Transverse colon (tissue), 4 donors: Measurements from ENCODE around the gene JARID2. TPM values are rescaled to one million over a fixed set of nuclear protein-coding genes. Genes with fewer than 3 reads are reported as not detected.

Experiments
- DNase-seq: peaks from one replicate; pipeline ENCODE4 v3.0.0-alpha.2; 2019
- H3K27ac ChIP-seq, 4 donors: fragments of 200-600 bp; sonication (generic); 2 replicates each; pipeline ENCODE4 v1.5.1; 2016 to 2018; ENCODE audit warnings: inconsistent platforms in 4 of 4
- H3K27me3 ChIP-seq: fragments of 200-600 bp; sonication (generic); 2 replicates; pipeline ENCODE4 v1.5.1; 2017; ENCODE audit warnings: inconsistent platforms
- H3K36me3 ChIP-seq, 4 donors: fragments of 200-600 bp; sonication (generic); 2 replicates each; pipeline ENCODE4 v1.5.1; 2017 to 2019; ENCODE audit warnings: inconsistent platforms in 4 of 4
- H3K4me1 ChIP-seq, 4 donors: fragments of 200-600 bp; sonication (generic); 2 replicates each; pipeline ENCODE4 v1.5.1; 2017 to 2020; ENCODE audit warnings: inconsistent platforms in 4 of 4
- H3K4me3 ChIP-seq, 4 donors: fragments of 200-600 bp; sonication (generic); 1 replicate in 1 of 4; 2 replicates in 3 of 4; pipeline versions ENCODE4 v1.5.1 to v1.6.1; 2017 to 2019; ENCODE audit warnings: inconsistent platforms in 4 of 4
- H3K9me3 ChIP-seq, 2 donors: fragments of 200-600 bp; sonication (generic); 2 replicates each; pipeline ENCODE4 v1.5.1; 2017 to 2019; ENCODE audit warnings: inconsistent platforms in 2 of 2
- CTCF ChIP-seq, 5 experiments: fragments of 200-600 bp in 3 of 5; fragments of 450-650 bp in 2 of 5; sonication (generic) in 3 of 5; IDR thresholded peaks; 1 replicate in 2 of 5; 2 replicates in 3 of 5; pipeline ENCODE4 v1.5.1; 2016 to 2017; ENCODE audit warnings: antibody characterized with exemption in 5 of 5, inconsistent platforms in 3 of 5, mild to moderate bottlenecking in 2 of 5, moderate library complexity in 1 of 5
- EP300 ChIP-seq: sonication (generic); formaldehyde crosslinking; IDR thresholded peaks from one replicate; pipeline ENCODE4 v1.6.1; 2017; ENCODE audit warnings: antibody characterized with exemption, low read depth
- POLR2A ChIP-seq: fragments of 450-650 bp; IDR thresholded peaks from one replicate; pipeline ENCODE4 v1.6.1; 2016; ENCODE audit warnings: antibody characterized with exemption, mild to moderate bottlenecking, moderate library complexity
- POLR2AphosphoS5 ChIP-seq, 3 donors: sonication (generic); formaldehyde crosslinking; IDR thresholded peaks; one replicate each; pipeline ENCODE4 v1.6.1; 2016; ENCODE audit warnings: antibody characterized with exemption in 3 of 3
- WGBS, 2 donors: methylation state at CpG; one replicate each; pipeline ENCODE4 v1.1.5; 2018; ENCODE audit warnings: low coverage in 1 of 2; 5-methylcytosine and 5-hydroxymethylcytosine counted together
- in situ Hi-C, 4 donors: fragments of 200-750 bp; cut with MboI; loops; one replicate each; pipeline versions ENCODE4 v1.15.0 to v1.15.1; 2017; ENCODE audit warnings: low sequenced_read_pairs in 3 of 4, low pct_ligation_motif_present in 1 of 4, low pct_unique_long_range_greater_than_20kb in 1 of 4
- intact Hi-C: fragments of 100-400 bp; cut with DNase I; formaldehyde crosslinking; loops from one replicate; pipeline ENCODE4 v1.15.1; 2023; ENCODE audit warnings: low total_unique reads
- total RNA-seq, 4 donors: library from RNA; depleted of rRNA; stranded (reverse); fragments of >200 nt; gene quantifications; one replicate each; pipeline ENCODE4 v1.1.0, GENCODE V29; 2016

Gene JARID2
- total RNA-seq, 4 donors from 2014 or later, result 9.4 to 18.7 (median 10.9) TPM

DNA sequence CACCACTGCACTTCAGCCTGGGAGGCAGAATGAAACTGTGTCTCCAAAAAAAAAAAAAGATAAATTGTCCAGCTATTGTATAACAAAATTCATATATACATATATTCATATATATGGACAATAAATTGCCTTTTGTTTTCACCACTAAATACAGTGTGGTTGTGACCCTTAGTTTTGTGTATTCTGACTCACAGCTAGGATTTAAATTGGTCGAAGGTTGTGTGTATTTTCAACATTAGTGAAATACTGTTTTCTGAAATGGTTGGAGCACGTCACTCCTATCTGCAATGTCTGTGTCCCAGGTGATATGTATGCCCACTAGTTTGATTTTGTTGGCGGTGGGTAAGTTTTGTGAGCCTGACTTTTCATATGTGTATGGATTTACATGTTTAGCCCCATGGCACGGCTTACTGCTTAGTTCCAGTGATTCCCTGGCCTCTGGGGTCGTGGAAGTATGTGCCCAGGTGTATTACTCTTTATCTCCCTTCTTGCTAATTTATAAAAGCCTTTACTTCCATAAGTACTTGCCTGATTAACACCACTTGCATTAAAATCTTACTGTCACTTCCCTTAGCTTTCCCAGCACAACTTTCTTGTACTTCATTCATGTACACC, 33.3 kb downstream of the JARID2 start:
- Histone ChIP-seq H3K9me3 (no peaks in the 10 kb centered on the region), H3K27ac (no peak overlapping the region), H3K4me3 (no peak overlapping the region), H3K36me3 (no peaks in the 10 kb centered on the region), H3K4me1 (peaks cover 10 to 61% (median 30%) of the 10 kb centered on the region in 4 donors), H3K27me3 (no peaks in the 10 kb centered on the region)
- no peak for DNase-seq
- in situ Hi-C loops, result no loop called here
- intact Hi-C loops, result no loop called here
- TF ChIP-seq POLR2AphosphoS5 (IDR thresholded peaks at IDR 0.05) (no peak), CTCF (IDR thresholded peaks at IDR 0.05) (no peak), POLR2A (no peak), EP300 (no peak)
- WGBS, 2 donors, result 60 to 67% methylated on average over 5 of the region's 5 CpGs

DNA sequence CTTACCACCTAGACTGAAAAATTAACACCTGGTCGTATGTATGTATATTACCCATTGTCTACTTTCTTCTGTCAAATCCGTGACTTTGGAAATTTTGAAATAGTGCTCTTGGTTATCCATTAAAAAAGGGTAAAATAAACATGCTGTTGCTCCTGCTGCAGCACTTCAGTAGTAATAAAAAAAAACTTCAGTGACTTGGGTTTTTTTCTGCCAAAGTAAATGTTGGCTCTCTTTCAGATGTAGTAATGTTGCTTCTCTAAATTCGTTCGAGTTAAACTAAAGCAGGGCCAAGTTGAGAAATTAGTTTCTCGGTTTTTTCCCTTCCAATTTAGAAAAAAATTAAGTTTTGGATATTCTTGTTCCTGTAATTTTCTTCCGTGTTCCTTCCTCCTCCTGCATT, 34.2 kb downstream of the JARID2 start:
- no peak for DNase-seq
- no peaks in the 10 kb centered on the region for H3K27me3 ChIP-seq
- peaks cover 10 to 62% (median 27%) of the 10 kb centered on the region in 4 donors for H3K4me1 ChIP-seq
- no peak overlapping the region for H3K27ac ChIP-seq
- no peaks in the 10 kb centered on the region for H3K9me3 ChIP-seq
- H3K36me3 ChIP-seq, result no peaks in the 10 kb centered on the region
- intact Hi-C loops, result no loop called here
- H3K4me3 ChIP-seq, result no peak overlapping the region
- in situ Hi-C loops, result no loop called here
- TF ChIP-seq POLR2A (no peak), CTCF (IDR thresholded peaks at IDR 0.05) (no peak), EP300 (no peak), POLR2AphosphoS5 (IDR thresholded peaks at IDR 0.05) (no peak)
- WGBS, 2 donors, result 15 to 28% methylated on average over 5 to 6 of the region's 6 CpGs

- no peaks in the 10 kb centered on the region for H3K27me3 ChIP-seq
- H3K27ac ChIP-seq, result no peak overlapping the region
- H3K36me3 ChIP-seq, result no peaks in the 10 kb centered on the region
- H3K4me3 ChIP-seq, result no peak overlapping the region
- in situ Hi-C loops, result no loop called here
- no peaks in the 10 kb centered on the region for H3K9me3 ChIP-seq
- 91 to 95% methylated on average over 4 to 8 of the region's 8 CpGs for WGBS, 2 donors
- intact Hi-C loops, result no loop called here
- TF ChIP-seq POLR2A, result no peak
- no peak for TF ChIP-seq POLR2AphosphoS5 (IDR thresholded peaks at IDR 0.05)
- no peak for TF ChIP-seq CTCF (IDR thresholded peaks at IDR 0.05)
- no peak for TF ChIP-seq EP300
- H3K4me1 ChIP-seq, result peaks cover 15 to 63% (median 25%) of the 10 kb centered on the region in 4 donors
- no peak for DNase-seq
Measured at GRCh38 chr6:15280961-15281360, 35.1 kb downstream of the JARID2 start.

- no peak for DNase-seq
- Histone ChIP-seq H3K9me3 (no peaks in the 10 kb centered on the region), H3K36me3 (no peaks in the 10 kb centered on the region), H3K4me3 (no peak overlapping the region), H3K27ac (no peak overlapping the region), H3K27me3 (no peaks in the 10 kb centered on the region), H3K4me1 (peaks cover 15 to 63% (median 25%) of the 10 kb centered on the region in 4 donors)
- intact Hi-C loops (no loop called here), in situ Hi-C loops (no loop called here)
- no peak for TF ChIP-seq POLR2A
- TF ChIP-seq CTCF (IDR thresholded peaks at IDR 0.05), result no peak
- TF ChIP-seq POLR2AphosphoS5 (IDR thresholded peaks at IDR 0.05), result no peak
- no peak for TF ChIP-seq EP300
- WGBS, 2 donors, result 67 to 94% methylated on average over 1 to 4 of the region's 4 CpGs
Measured at GRCh38 chr6:15282334-15282733, 36.5 kb downstream of the JARID2 start.
